GM08714 (cell line): ENCODE results near the gene ROCK2.

Experiments used
- H3K4me3 ChIP-seq: fragments of 200-500 bp; sonication (Bioruptor generic); 2 replicates; pipeline ENCODE4 v1.5.1; 2014; ENCODE audit warnings: mild to moderate bottlenecking, low read length, inconsistent platforms
- ZNF274 ChIP-seq: IDR thresholded peaks from 2 replicates; pipeline ENCODE4 v1.6.1; 2012; ENCODE audit warnings: mild to moderate bottlenecking, low read depth, low read length

The ROCK2 gene

DNA sequence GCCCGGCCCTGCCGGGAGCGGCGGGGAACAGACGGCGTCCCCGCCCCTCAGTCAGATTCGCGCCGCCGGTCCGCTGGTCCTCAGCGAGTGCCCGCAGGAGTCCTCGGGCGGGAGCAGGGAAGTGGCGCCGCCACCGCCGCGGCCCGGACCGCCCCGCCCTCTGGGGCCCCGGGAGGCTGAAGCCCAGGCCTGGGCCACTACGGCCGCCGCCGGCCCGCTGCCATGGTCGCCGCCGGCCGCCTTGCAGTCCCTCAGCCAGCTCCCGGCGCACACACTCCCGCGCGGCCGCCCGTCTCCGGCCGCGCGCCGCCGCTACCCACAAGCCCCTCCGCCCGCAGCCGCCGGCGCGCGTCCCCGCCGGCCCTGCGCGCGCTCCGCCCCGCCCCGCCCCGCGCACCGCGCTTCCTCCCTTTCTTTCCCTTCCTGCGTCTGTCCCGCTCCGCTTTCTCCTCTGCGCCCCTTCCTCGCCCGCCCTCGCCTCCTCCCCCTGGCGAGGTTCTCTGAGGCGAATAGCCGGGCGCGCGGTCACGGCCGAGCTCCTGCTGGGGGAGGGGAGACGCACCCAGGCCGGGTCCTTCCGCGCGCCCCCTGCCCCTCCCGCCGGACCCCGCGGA is at the start of gene ROCK2:
TSS of gene ROCK2 (minus strand) at position 295 of the 614 bp plus-strand sequence. CDS start 500 bp downstream, outside the sequence.
- peak within 1 kb of the TSS; percentile 90 for H3K4me3 ChIP-seq
- TF ChIP-seq ZNF274: no peak

GRCh38 chr2:11393711-11394236 is 49.3 kb upstream of the ROCK2 start:
- no peak overlapping the region for H3K4me3 ChIP-seq
- TF ChIP-seq ZNF274: no peak

DNA sequence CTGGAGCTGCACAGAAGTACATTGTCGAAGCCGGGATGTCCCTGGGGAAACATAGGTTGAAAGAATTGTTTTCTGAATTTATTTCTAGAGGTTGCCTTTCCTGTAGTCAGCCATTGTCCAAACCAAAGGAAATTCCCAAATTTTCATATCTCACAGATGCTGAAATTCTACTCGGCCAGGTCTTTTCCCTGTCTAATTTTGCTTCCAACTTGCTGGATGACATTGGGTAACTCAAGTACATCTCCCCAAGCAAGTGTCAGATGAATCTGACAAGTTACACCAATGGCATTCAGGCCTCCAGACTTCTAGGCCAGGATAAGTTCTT is 47.5 kb upstream of the ROCK2 start:
- no peak overlapping the region for H3K4me3 ChIP-seq
- no peak for TF ChIP-seq ZNF274

DNA sequence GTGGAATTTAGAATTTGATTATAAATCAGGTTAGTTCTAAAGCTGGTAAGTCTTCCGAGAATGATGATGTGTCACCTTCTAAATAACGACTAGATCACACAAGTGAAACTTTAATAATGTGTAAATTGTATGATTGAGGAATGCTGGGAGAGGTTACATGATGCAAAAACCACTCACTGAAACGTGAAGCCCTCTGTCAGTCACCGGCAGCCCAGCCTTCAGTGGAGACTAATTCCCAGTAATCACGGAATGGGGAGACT is 45.9 kb upstream of the ROCK2 start:
- no peak for TF ChIP-seq ZNF274
- no peak overlapping the region for H3K4me3 ChIP-seq

GRCh38 chr2:11389551-11390398 is 45.3 kb upstream of the ROCK2 start:
- no peak overlapping the region for H3K4me3 ChIP-seq
- TF ChIP-seq ZNF274: no peak

DNA sequence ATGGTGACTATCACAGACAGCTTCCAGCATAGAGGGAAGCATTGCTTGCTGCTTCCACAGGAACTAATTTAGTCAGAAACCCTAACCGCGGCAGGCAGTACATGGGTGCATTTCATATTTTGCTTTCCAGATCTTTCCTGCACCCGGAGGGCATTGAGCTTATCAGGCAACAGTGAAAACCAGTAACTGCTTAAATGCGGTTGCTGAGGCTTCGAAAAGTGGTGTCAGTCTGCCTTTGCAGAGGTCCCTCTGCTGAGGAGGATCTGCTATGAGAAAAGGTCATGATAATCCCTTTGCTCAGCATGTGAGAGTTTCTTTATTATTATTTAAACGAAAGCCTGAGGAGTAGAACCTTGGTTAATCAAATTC is 44.6 kb upstream of the ROCK2 start:
- no peak for TF ChIP-seq ZNF274
- no peak overlapping the region for H3K4me3 ChIP-seq

DNA sequence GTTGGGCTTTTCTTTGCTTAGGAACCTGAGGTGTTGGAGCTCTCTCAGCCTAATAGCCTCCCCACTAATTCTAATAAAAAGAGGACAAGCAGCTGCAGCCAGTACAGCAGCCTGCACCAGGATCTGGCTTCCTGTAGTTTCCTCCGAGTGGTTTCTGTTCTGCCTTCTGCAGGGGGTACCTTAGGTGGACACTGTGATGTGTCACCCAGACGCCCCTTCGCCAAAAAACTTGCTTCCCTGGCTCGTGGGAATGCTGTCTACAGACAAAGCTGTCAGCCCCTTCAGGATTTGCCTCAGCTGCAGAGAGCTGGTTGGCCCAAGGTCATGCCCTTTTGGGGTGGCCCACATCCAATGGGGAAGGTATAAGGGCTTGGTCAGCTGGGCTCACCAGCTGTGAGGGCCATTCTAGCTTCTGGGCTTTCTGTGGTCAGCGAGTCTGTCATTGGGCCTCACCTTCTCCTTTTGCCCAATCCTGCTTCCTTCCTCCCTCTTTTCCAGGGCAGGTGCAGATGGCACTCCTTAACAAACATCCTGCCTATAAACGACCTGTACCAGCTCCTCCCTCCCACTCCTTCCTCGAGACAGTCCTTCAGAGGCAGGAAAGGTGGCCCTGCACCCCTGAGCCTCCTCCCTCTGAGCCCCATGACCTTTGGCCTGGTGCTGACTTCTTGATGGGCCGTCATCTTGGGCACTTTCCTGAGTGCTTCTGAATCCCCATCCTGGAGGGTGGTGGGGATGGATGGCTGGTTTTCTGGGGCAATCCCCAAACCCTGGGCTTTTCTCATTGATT is 44.0 kb upstream of the ROCK2 start:
- H3K4me3 ChIP-seq: no peak overlapping the region
- TF ChIP-seq ZNF274: no peak

GRCh38 chr2:11387843-11388242 is 43.4 kb upstream of the ROCK2 start:
- no peak overlapping the region for H3K4me3 ChIP-seq
- TF ChIP-seq ZNF274: no peak

- no peak overlapping the region for H3K4me3 ChIP-seq
- TF ChIP-seq ZNF274: no peak
These were observed 42.6 kb upstream of the ROCK2 start for GRCh38 chr2:11387100-11387390.

GRCh38 chr2:11385847-11386246 is 41.4 kb upstream of the ROCK2 start:
- TF ChIP-seq ZNF274: no peak

GRCh38 chr2:11385216-11385615 is 40.8 kb upstream of the ROCK2 start:
- TF ChIP-seq ZNF274: no peak
- H3K4me3 ChIP-seq: no peak overlapping the region

More at GRCh38 chr2:11385847-11386246, 41.4 kb upstream of the ROCK2 start:
- no peak overlapping the region for H3K4me3 ChIP-seq

- no peak overlapping the region for H3K4me3 ChIP-seq
- no peak for TF ChIP-seq ZNF274
These were observed 35.1 kb upstream of the ROCK2 start for GRCh38 chr2:11379558-11379957.

- TF ChIP-seq ZNF274: no peak
These were observed 33.6 kb upstream of the ROCK2 start for GRCh38 chr2:11377928-11378545.

GRCh38 chr2:11376071-11376470 is 31.6 kb upstream of the ROCK2 start:
- TF ChIP-seq ZNF274: no peak
- H3K4me3 ChIP-seq: no peak overlapping the region

More at GRCh38 chr2:11377928-11378545, 33.6 kb upstream of the ROCK2 start:
- no peak overlapping the region; the same call in 1 of the 2 replicates for H3K4me3 ChIP-seq
